Measurements from ENCODE around the gene FOXJ3. TPM values are rescaled to one million over a fixed set of nuclear protein-coding genes. Genes with fewer than 3 reads are reported as not detected.

The FOXJ3 gene
- total RNA-seq, 1 experiment from 2014 or later, result 42.2 TPM

DNA sequence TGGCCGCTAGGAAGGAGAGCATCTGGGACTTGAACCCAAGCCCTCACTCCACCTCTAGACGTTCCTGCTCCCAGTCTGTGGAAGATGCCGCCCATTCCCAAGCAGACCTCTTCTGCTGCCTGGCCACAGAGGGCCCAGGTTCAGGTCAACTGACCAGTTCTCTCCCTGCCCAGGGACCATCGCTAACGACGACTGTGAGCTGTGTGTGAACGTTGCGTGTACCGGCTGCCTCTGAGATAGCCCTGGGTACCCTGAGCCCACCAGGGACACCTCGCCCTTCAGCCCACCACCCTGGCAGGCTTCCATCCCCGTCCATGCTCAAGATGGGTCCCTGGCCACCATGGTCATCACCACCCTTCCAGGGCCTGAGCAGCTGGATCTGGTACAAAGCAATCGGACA lies 179.7 kb downstream of the FOXJ3 start:
- H3K27ac Mint-ChIP-seq (ENCODE audit: low read depth, unreplicated experiment), result no peak overlapping the region
- no peak for DNase-seq (ENCODE audit: unreplicated experiment)
- H3K4me1 Mint-ChIP-seq (ENCODE audit: insufficient read depth, unreplicated experiment), result no peaks in the 10 kb centered on the region
- intact Hi-C loops (cut with micrococcal nuclease), result no loop called here
- peaks cover 19% of the 10 kb centered on the region for H3K27me3 Mint-ChIP-seq (ENCODE audit: insufficient read depth, unreplicated experiment)
- H3K36me3 Mint-ChIP-seq (ENCODE audit: insufficient read depth, unreplicated experiment), result no peaks in the 10 kb centered on the region
- POLR2A ChIA-PET, result no interaction called here
- no peak overlapping the region for H3K4me3 Mint-ChIP-seq (ENCODE audit: unreplicated experiment)
- no TSS peak for BruUV-seq (replicated peaks)
- CTCF ChIA-PET, result interaction anchor here (0.8 to 4.5 kb wide), 3 partner anchors 18 to 581 kb away, joined by 3 to 26 read pairs (median 3); no protein-coding TSS in a partner anchor
- peaks cover 2% of the 10 kb centered on the region for H3K9me3 Mint-ChIP-seq (ENCODE audit: unreplicated experiment)
- TF ChIP-seq, protein P1, sequence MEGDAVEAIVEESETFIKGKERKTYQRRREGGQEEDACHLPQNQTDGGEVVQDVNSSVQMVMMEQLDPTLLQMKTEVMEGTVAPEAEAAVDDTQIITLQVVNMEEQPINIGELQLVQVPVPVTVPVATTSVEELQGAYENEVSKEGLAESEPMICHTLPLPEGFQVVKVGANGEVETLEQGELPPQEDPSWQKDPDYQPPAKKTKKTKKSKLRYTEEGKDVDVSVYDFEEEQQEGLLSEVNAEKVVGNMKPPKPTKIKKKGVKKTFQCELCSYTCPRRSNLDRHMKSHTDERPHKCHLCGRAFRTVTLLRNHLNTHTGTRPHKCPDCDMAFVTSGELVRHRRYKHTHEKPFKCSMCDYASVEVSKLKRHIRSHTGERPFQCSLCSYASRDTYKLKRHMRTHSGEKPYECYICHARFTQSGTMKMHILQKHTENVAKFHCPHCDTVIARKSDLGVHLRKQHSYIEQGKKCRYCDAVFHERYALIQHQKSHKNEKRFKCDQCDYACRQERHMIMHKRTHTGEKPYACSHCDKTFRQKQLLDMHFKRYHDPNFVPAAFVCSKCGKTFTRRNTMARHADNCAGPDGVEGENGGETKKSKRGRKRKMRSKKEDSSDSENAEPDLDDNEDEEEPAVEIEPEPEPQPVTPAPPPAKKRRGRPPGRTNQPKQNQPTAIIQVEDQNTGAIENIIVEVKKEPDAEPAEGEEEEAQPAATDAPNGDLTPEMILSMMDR (IDR thresholded peaks at IDR 0.05; ENCODE audit: unreplicated experiment), result no peak

DNA sequence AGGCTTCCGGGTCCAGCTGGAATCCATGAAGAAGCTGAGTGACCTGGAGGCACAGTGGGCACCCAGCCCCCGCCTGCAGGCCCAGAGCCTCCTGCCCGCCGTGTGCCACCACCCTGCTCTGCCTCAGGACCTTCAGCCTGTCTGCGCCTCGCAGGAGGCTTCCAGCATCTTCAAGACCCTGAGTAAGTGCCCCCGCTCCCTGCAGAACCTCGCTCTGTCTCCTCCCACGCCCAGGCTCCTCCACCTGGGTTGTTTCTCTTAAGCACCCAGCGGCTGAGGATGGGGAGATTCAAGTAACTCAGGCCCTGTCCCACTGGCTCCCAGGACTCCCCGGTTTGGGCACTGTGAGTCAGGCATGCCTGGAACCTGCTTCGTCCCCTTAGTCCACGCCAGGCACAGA lies 180.3 kb downstream of the FOXJ3 start:
- BruUV-seq (replicated peaks), result no TSS peak
- intact Hi-C loops (cut with micrococcal nuclease), result no loop called here
- no peak overlapping the region for H3K4me3 Mint-ChIP-seq (ENCODE audit: unreplicated experiment)
- POLR2A ChIA-PET, result no interaction called here
- H3K27ac Mint-ChIP-seq (ENCODE audit: low read depth, unreplicated experiment), result no peak overlapping the region
- TF ChIP-seq, protein P1 (IDR thresholded peaks at IDR 0.05; ENCODE audit: unreplicated experiment), result no peak
- CTCF ChIA-PET, result interaction anchor here (0.8 to 4.5 kb wide), 2 partner anchors 19 to 580 kb away, joined by 3 to 26 read pairs; no protein-coding TSS in a partner anchor
- H3K36me3 Mint-ChIP-seq (ENCODE audit: insufficient read depth, unreplicated experiment), result no peaks in the 10 kb centered on the region
- peaks cover 19% of the 10 kb centered on the region for H3K27me3 Mint-ChIP-seq (ENCODE audit: insufficient read depth, unreplicated experiment)
- no peak for DNase-seq (ENCODE audit: unreplicated experiment)
- H3K9me3 Mint-ChIP-seq (ENCODE audit: unreplicated experiment), result no peaks in the 10 kb centered on the region
- H3K4me1 Mint-ChIP-seq (ENCODE audit: insufficient read depth, unreplicated experiment), result no peaks in the 10 kb centered on the region

DNA sequence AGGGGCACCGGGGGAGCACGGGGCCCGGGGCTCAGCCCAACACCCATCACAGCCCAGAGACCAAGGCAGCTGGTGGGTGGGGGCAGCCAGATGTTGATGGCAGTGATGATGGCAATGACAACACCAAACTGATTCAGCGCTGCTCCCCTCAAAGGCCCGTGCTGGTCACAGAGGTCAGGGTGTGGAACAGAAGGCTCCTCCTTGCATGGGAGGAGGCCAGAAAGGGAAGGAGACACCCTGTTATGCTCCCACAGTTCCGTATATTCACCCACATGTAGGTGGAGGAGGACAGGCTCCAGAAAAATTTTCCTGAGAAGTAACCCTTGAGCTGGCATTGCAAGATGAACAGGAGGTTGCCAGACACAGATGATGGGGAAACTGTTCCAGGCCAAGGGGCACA lies 181.4 kb downstream of the FOXJ3 start:
- Mint-ChIP-seq H3K27me3 (ENCODE audit: insufficient read depth, unreplicated experiment) (peaks cover 15% of the 10 kb centered on the region), H3K4me1 (ENCODE audit: insufficient read depth, unreplicated experiment) (no peaks in the 10 kb centered on the region), H3K4me3 (ENCODE audit: unreplicated experiment) (no peak overlapping the region), H3K9me3 (ENCODE audit: unreplicated experiment) (no peaks in the 10 kb centered on the region), H3K27ac (ENCODE audit: low read depth, unreplicated experiment) (no peak overlapping the region), H3K36me3 (ENCODE audit: insufficient read depth, unreplicated experiment) (no peaks in the 10 kb centered on the region)
- no TSS peak for BruUV-seq (replicated peaks)
- intact Hi-C loops (cut with micrococcal nuclease), result no loop called here
- no peak for DNase-seq (ENCODE audit: unreplicated experiment)
- ChIA-PET CTCF (interaction anchor here (4.5 kb wide), 1 partner anchor 20 kb away, joined by 26 read pairs; no protein-coding TSS in a partner anchor), POLR2A (no interaction called here)
- TF ChIP-seq, protein P1 (IDR thresholded peaks at IDR 0.05; ENCODE audit: unreplicated experiment), result no peak

DNA sequence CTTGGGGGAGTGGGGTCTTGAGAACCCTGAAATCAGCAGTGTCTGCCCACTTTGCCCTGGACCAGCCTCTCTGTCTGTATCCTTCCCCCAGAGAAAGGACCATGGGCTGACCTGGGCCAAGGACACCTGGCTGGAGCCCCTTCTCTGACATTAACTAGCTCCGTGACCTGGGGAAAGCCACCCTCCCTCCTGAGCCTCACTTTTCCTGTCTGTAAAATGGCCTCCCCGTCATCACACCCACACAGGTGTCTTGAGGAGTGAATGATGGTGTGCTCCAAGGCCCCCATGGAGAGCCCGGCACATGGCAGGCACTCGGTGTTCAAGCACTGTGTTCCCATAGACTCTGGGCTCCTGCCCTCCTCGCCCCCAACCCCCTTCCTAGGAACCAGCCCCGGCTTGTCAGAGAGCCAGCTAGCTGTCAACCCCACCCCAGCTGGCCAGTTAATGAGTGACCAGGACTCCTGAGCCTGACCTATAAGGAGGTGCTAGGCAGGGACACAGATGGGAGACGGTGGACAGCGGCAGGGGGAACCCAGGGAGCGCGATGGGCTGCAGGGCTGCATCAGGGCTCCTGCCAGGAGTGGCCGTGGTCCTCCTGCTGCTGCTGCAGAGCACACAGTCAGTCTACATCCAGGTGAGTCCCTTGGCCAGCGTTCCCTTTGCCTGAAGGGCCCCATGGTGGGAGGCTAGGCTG lies 182.0 kb downstream of the FOXJ3 start, which contains the start of gene GUCA2B:
Gene GUCA2B (plus strand): TSS at position 504 of the 694 bp plus-strand sequence. CDS start 41 bp downstream, at position 545.
- BruUV-seq (replicated peaks), result no TSS peak
- no peaks in the 10 kb centered on the region for H3K9me3 Mint-ChIP-seq (ENCODE audit: unreplicated experiment)
- no peak for DNase-seq (ENCODE audit: unreplicated experiment)
- ChIA-PET CTCF (interaction anchor here (4.5 to 7.3 kb wide), 2 partner anchors 20 kb away, joined by 26 to 87 read pairs; no protein-coding TSS in a partner anchor), POLR2A (no interaction called here)
- TF ChIP-seq, protein P1 (IDR thresholded peaks at IDR 0.05; ENCODE audit: unreplicated experiment), result no peak
- H3K4me3 Mint-ChIP-seq (ENCODE audit: unreplicated experiment), result no peak within 1 kb of the TSS
- peaks cover 15% of the 10 kb centered on the region for H3K27me3 Mint-ChIP-seq (ENCODE audit: insufficient read depth, unreplicated experiment)
- intact Hi-C loops (cut with micrococcal nuclease), result no loop called here
- no peaks in the 10 kb centered on the region for H3K4me1 Mint-ChIP-seq (ENCODE audit: insufficient read depth, unreplicated experiment)
- H3K36me3 Mint-ChIP-seq (ENCODE audit: insufficient read depth, unreplicated experiment), result no peaks in the 10 kb centered on the region
- no peak within 1 kb of the TSS for H3K27ac Mint-ChIP-seq (ENCODE audit: low read depth, unreplicated experiment)
